Retinal pigment epithelial cell (primary cell): ENCODE data around the gene P2RX7.

Experiments
- DNase-seq: peaks from one replicate; pipeline ENCODE4 v3.0.0-alpha.2; 2010; ENCODE audit warnings: low read depth
- H3K4me3 ChIP-seq: 2 replicates; pipeline ENCODE4 v1.5.1; 2011; ENCODE audit warnings: mild to moderate bottlenecking, low read length, control low read depth, moderate library complexity
- CTCF ChIP-seq: conservative IDR thresholded peaks from 2 replicates; pipeline ENCODE4 v1.5.1; 2011; ENCODE audit warnings: low read depth, low read length, control low read depth, inconsistent platforms

The P2RX7 gene

DNA sequence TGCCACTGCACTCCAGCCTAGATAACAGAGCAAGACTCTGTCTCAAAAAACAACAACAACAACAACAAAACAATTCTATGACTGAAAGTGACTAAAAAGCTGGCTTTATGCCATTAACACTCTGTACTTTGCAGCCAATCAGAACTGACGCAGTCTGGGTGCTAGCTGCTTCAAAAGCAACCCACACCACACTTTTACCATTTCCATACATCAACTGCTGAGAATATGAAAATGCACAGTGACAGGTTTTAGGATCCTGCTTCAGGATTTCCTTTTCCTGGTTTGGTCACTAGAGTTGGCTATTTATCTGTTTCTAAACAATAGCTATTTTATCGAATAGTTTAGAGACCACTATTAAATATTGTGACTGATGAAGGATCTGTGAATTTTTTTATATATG, 54.1 kb downstream of the P2RX7 start:
- TF ChIP-seq CTCF, result no peak
- H3K4me3 ChIP-seq, result no peak overlapping the region
- no peak for DNase-seq

DNA sequence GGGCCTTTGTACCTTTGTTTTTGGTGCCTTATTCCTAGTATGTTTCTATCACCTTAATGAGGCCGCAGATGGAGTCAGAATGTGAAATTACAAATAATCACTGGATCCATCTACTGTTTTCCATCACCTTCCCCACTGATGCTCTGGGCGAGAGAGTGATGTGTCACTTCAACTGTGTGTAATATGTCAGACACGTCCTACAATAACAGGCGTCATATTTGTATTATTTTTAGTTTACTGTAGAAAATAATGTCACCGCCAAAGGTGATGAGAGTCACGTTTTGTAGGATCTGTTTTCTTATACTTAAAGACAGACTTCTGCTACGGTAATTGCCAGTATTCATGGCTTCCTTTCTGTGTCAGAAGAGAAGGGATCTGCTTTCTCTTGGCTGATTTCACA, 54.8 kb downstream of the P2RX7 start:
- TF ChIP-seq CTCF, result no peak
- no peak for DNase-seq
- no peak overlapping the region for H3K4me3 ChIP-seq

DNA sequence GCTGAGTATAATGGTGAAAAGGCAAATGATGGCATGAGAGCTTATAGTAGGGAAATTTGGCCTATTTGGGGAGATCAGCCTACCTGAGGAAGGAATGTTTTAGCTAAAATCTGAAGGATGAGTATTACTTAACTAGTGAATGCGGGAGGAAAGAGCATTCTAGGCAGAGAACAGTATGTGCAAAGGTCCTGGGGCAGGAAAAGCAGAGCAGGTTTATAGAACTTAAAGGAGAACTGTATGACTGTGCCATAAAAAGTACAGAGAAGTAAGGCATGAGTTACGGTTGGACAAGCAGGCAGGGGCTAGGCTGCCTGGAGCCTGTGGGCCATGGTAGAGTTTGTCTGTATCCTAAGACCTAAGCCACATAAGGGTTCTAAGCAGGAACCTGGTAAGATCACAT, 55.6 kb downstream of the P2RX7 start:
- no peak for TF ChIP-seq CTCF
- H3K4me3 ChIP-seq, result no peak overlapping the region
- DNase-seq, result no peak

DNA sequence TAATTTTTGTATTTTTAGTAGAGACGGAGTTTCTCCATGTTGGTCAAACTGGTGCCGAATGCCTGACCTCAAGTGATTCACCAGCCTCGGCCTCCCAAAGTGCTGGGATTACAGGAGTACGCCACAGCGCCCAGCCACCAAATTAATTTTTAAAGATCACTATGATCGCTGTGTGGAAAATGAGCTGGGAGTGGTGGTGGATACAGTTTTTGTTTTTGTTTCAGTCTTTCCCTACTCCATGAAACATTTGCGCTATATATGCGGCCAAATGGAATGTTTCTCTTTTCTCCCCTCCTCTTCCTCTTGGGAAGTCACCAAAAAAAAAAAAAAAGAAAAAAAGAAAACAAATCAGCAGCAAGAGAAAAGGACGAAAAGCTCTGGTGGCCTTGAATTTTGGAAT, 56.5 kb downstream of the P2RX7 start:
- no peak for DNase-seq
- H3K4me3 ChIP-seq, result no peak overlapping the region
- no peak for TF ChIP-seq CTCF

- H3K4me3 ChIP-seq, result no peak overlapping the region
- DNase-seq, result no peak
- TF ChIP-seq CTCF, result no peak
Measured at GRCh38 chr12:121189619-121190155, 57.0 kb downstream of the P2RX7 start.

DNA sequence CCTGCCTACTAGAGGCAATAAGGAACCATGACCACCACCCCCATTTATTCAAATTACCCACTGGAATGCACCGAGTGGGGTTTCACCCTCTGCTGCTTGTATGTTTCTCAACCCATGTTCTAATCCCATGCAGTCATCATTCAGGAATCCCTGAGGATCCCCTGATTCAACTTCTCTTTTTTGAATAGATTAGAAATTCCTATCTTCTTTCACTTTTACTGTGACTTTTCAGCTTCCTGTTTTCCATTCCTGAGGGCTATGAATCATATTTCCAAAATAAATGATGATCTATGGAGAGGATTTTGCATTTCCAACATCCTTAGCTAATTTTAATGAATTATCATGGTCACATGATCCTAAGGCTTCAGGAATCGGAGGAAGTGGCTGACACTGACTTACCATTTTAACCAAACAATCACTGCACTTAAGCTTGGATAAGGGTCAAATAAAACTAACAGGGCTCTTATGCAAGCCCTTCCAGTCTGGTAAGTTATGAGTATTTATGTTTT, 57.9 kb downstream of the P2RX7 start:
- no peak for TF ChIP-seq CTCF
- DNase-seq, result peak; percentile 69
- H3K4me3 ChIP-seq, result no peak overlapping the region

DNA sequence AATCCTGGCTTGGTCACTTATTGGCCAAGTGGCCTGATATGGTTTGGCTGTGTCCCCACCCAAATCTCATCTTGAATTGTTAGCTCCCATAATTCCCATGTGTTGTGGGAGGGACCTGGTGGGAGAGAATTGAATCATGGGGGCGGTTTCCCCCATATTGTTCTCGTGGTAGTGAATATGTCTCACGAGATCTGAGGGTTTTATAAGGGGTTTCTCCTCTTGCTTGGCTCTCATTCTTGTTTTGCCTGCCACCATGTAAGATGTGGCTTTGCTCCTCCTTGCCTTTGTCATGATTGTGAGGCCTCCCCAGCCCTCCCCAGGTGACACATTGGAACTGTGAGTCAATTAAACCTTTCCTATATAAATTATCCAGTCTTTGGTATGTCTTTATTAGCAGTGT, 58.5 kb downstream of the P2RX7 start:
- H3K4me3 ChIP-seq, result no peak overlapping the region
- no peak for DNase-seq
- no peak for TF ChIP-seq CTCF
